Fibroblast of skin of left biceps (primary cell): ENCODE data around the gene UBALD2.
"Not testable (repeated sequence)": the region's sequence is repeated elsewhere in the genome, so short reads cannot be mapped to it uniquely, and the experiment has no call there.

Source experiments
- DNase-seq, 2 experiments: peaks; one replicate each; pipeline ENCODE4 v3.0.0-alpha.2; 2013; ENCODE audit warnings: low read depth in 2 of 2

UBALD2 gene

GRCh38 chr17:76244721-76245120 lies 20.4 kb upstream of the UBALD2 start:
- not testable (repeated sequence) for DNase-seq

GRCh38 chr17:76246080-76247066 lies 18.8 kb upstream of the UBALD2 start:
- DNase-seq = no peak

- DNase-seq = no peak
These were observed 17.8 kb upstream of the UBALD2 start for GRCh38 chr17:76247304-76247703.

- no peak for DNase-seq
These were observed 16.9 kb upstream of the UBALD2 start for GRCh38 chr17:76248013-76248782.

GRCh38 chr17:76250141-76250540 lies 15.0 kb upstream of the UBALD2 start:
- no peak for DNase-seq

- no peak for DNase-seq
These were observed 13.6 kb upstream of the UBALD2 start for GRCh38 chr17:76251478-76252039.

GRCh38 chr17:76252040-76252954 lies 12.9 kb upstream of the UBALD2 start:
- DNase-seq = no peak

GRCh38 chr17:76252967-76253766 lies 12.0 kb upstream of the UBALD2 start:
- DNase-seq = not testable (repeated sequence)

GRCh38 chr17:76253841-76254240 lies 11.3 kb upstream of the UBALD2 start:
- no peak for DNase-seq

GRCh38 chr17:76254275-76254674 lies 10.9 kb upstream of the UBALD2 start:
- no peak for DNase-seq

- no peak for DNase-seq
These were observed 9.2 kb upstream of the UBALD2 start for GRCh38 chr17:76255801-76256429.

GRCh38 chr17:76256430-76257050 lies 8.6 kb upstream of the UBALD2 start:
- not testable (repeated sequence) for DNase-seq

GRCh38 chr17:76260220-76260619 lies 4.9 kb upstream of the UBALD2 start:
- no peak for DNase-seq

- no peak for DNase-seq
These were observed 4.5 kb upstream of the UBALD2 start for GRCh38 chr17:76260669-76261068.

GRCh38 chr17:76261421-76262215 lies 3.5 kb upstream of the UBALD2 start:
- DNase-seq = no peak

GRCh38 chr17:76262732-76263344 lies 2.3 kb upstream of the UBALD2 start:
- DNase-seq = no peak

- DNase-seq = no peak
These were observed 1.3 kb upstream of the UBALD2 start for GRCh38 chr17:76263896-76264295.

GRCh38 chr17:76264425-76264754 lies 758 bp upstream of the UBALD2 start:
- no peak for DNase-seq
